Measurements from ENCODE around the gene PRDX1. TPM values are rescaled to one million over a fixed set of nuclear protein-coding genes. Genes with fewer than 3 reads are reported as not detected.

The PRDX1 gene
- total RNA-seq, 2 donors from 2014 or later = 196 to 246 TPM

DNA sequence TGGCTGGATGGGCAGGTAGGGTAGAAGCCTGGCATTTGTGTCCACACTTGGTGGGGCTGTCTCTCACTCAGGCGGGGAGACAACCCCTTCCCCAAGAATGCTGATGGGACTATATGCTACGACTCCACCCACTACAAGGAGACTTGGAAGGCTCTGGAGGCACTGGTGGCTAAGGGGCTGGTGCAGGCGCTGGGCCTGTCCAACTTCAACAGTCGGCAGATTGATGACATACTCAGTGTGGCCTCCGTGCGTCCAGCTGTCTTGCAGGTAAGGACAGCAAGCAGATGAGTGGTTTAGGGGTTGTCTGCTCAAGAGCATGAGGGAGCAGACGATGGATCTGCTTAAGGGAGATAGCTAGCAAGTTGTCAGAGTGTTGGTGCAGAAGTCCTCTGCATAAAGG, 46.2 kb upstream of the PRDX1 start:
- no peaks in the 10 kb centered on the region for H3K27me3 ChIP-seq (replicated peaks; ENCODE audit: insufficient read depth)
- H3K27ac ChIP-seq = no peak overlapping the region
- TF ChIP-seq, protein P1, sequence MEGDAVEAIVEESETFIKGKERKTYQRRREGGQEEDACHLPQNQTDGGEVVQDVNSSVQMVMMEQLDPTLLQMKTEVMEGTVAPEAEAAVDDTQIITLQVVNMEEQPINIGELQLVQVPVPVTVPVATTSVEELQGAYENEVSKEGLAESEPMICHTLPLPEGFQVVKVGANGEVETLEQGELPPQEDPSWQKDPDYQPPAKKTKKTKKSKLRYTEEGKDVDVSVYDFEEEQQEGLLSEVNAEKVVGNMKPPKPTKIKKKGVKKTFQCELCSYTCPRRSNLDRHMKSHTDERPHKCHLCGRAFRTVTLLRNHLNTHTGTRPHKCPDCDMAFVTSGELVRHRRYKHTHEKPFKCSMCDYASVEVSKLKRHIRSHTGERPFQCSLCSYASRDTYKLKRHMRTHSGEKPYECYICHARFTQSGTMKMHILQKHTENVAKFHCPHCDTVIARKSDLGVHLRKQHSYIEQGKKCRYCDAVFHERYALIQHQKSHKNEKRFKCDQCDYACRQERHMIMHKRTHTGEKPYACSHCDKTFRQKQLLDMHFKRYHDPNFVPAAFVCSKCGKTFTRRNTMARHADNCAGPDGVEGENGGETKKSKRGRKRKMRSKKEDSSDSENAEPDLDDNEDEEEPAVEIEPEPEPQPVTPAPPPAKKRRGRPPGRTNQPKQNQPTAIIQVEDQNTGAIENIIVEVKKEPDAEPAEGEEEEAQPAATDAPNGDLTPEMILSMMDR (IDR thresholded peaks at IDR 0.05) = no peak
- ATAC-seq (ENCODE audit: insufficient number of reproducible peaks, low FRiP score, low read depth) (no peak), DNase-seq (ENCODE audit: low spot score) (no peak)
- no peak overlapping the region for H3K4me3 ChIP-seq
- no peaks in the 10 kb centered on the region for H3K4me1 ChIP-seq (ENCODE audit: control insufficient read depth in 1 of 2, low read depth in 2 of 2)
- H3K9me3 ChIP-seq = no peaks in the 10 kb centered on the region
- peaks cover 28% of the 10 kb centered on the region for H3K36me3 ChIP-seq

DNA sequence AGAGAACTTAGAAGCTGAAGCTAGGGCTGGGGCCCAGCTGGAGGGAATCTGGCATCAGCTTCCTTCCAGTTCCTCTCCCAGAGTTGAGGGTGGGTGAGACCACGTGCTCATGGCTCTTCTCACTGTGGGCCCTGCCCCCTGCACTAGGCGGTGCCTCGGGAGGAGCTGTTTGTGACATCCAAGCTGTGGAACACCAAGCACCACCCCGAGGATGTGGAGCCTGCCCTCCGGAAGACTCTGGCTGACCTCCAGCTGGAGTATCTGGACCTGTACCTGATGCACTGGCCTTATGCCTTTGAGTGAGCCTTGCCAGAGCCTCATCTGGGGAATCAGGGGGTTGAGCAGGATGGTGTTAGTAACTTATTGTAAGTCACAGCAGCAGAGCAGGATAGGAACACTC, 45.0 kb upstream of the PRDX1 start:
- Histone ChIP-seq H3K27me3 (replicated peaks; ENCODE audit: insufficient read depth) (no peaks in the 10 kb centered on the region), H3K36me3 (peaks cover 30% of the 10 kb centered on the region), H3K27ac (no peak overlapping the region), H3K4me3 (no peak overlapping the region), H3K9me3 (no peaks in the 10 kb centered on the region), H3K4me1 (ENCODE audit: control insufficient read depth in 1 of 2, low read depth in 2 of 2) (no peaks in the 10 kb centered on the region)
- TF ChIP-seq, protein P1 (IDR thresholded peaks at IDR 0.05) = no peak
- ATAC-seq (ENCODE audit: insufficient number of reproducible peaks, low FRiP score, low read depth) = no peak
- no peak for DNase-seq (ENCODE audit: low spot score)

DNA sequence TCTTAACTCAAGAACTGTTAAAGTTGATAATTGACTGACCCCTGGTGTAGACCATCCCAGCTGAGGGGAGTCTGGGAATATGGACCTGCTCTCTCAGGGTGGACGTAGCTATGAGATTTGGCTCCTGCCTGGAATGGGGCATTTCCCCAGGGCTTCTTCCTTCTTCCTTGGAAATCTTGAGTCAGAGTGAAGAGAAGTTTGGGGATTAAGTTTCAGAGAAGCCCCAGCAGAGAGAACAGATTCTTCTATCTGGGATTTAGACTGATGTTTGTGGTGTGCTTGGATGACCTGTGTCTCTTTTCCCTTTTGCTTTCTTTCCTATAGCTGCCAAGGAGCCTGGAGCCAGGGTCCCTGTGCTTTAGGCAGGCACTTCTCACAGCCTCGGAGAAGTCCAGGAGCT, 42.2 kb upstream of the PRDX1 start:
- ATAC-seq (ENCODE audit: insufficient number of reproducible peaks, low FRiP score, low read depth) (no peak), DNase-seq (ENCODE audit: low spot score) (no peak)
- peaks cover 23% of the 10 kb centered on the region for H3K36me3 ChIP-seq
- H3K9me3 ChIP-seq = no peaks in the 10 kb centered on the region
- no peak overlapping the region for H3K27ac ChIP-seq
- H3K4me1 ChIP-seq (ENCODE audit: control insufficient read depth in 1 of 2, low read depth in 2 of 2) = no peaks in the 10 kb centered on the region
- H3K4me3 ChIP-seq = no peak overlapping the region
- no peaks in the 10 kb centered on the region for H3K27me3 ChIP-seq (replicated peaks; ENCODE audit: insufficient read depth)
- TF ChIP-seq, protein P1 (IDR thresholded peaks at IDR 0.05) = no peak

DNA sequence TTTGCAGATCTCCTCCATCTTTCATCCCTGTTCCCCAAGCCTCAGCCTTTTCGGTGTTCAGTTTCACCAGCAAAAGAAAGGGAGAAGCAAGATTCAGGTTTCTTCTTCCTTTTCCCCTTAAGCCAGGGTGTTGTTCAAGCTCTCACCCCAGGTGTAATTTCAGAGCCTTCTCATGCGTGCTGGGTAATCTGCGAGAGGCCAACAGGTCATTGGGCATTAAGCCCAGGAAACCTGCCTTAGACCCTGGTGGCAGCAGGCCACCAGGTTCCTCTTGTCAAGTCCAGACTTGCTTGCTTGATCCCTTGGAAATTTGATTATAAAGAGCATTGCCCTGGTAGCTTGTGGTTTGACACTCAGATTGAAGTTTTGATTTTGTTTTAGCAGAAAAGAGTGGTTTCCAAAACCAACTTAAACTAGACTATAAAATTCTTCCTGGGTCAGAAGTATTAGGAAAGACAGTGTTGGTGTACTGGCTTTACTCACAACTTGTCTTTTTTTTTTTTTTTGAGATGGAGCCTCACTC, 35.8 kb upstream of the PRDX1 start:
- ATAC-seq (ENCODE audit: insufficient number of reproducible peaks, low FRiP score, low read depth) (no peak), DNase-seq (ENCODE audit: low spot score) (no peak)
- Histone ChIP-seq H3K27ac (no peak overlapping the region), H3K9me3 (no peaks in the 10 kb centered on the region), H3K27me3 (replicated peaks; ENCODE audit: insufficient read depth) (no peaks in the 10 kb centered on the region), H3K36me3 (peaks cover 5% of the 10 kb centered on the region), H3K4me1 (ENCODE audit: control insufficient read depth in 1 of 2, low read depth in 2 of 2) (peaks cover under 1 to 4% of the 10 kb centered on the region in 2 donors), H3K4me3 (no peak overlapping the region)
- TF ChIP-seq, protein P1 (IDR thresholded peaks at IDR 0.05) = no peak

DNA sequence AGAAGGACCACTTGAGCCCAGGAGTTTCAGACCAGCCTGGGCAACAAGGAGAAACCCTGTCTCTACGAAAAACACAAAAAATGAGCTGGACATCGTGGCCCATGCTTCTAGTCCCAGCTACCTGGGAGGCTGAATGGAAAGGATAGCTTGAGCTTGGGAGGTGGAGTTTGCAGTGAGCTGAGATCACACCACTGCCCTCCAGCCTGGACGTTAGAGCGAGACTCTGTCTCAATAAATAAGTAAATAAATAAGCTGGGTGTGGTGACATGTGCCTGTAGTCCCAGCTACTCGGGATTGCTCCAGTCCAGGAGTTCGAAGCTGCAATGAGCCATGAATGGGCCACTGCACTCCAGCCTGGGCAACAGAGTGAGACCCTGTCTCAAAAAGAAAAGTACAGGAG, 32.5 kb upstream of the PRDX1 start:
- ATAC-seq (ENCODE audit: insufficient number of reproducible peaks, low FRiP score, low read depth) = no peak

More for the DNA sequence above, 32.5 kb upstream of the PRDX1 start:
- Histone ChIP-seq H3K27me3 (replicated peaks; ENCODE audit: insufficient read depth) (no peaks in the 10 kb centered on the region), H3K4me1 (ENCODE audit: control insufficient read depth in 1 of 2, low read depth in 2 of 2) (peaks cover 10 to 21% of the 10 kb centered on the region in 2 donors), H3K4me3 (no peak overlapping the region), H3K9me3 (no peaks in the 10 kb centered on the region), H3K27ac (no peak overlapping the region), H3K36me3 (peaks cover 4% of the 10 kb centered on the region)
- DNase-seq (ENCODE audit: low spot score) = no peak
- TF ChIP-seq, protein P1 (IDR thresholded peaks at IDR 0.05) = no peak

All from thoracic aorta (tissue), 2 donors.